ENCODE data around the gene TXNDC5.

DNA sequence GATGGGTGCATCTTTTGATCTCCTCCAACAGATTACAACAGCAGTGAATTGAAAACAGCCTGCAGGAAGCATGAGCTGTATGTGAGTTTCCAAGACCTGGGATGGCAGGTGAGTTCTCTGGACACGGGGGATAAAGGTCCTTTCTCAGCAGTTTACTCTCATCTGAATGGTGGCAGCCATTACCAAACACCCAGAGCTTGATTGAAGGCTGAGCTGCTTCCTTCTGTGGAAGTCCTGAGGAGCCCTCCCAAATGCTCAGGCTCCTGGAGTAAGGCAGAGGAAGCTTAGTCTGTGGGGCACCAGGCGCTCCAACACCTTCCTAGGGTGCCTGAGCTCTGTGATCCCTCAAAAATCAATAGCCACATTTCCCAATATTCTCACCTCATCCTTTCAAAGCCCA, 31.5 kb downstream of the TXNDC5 start:
- TF ChIP-seq, protein P1, sequence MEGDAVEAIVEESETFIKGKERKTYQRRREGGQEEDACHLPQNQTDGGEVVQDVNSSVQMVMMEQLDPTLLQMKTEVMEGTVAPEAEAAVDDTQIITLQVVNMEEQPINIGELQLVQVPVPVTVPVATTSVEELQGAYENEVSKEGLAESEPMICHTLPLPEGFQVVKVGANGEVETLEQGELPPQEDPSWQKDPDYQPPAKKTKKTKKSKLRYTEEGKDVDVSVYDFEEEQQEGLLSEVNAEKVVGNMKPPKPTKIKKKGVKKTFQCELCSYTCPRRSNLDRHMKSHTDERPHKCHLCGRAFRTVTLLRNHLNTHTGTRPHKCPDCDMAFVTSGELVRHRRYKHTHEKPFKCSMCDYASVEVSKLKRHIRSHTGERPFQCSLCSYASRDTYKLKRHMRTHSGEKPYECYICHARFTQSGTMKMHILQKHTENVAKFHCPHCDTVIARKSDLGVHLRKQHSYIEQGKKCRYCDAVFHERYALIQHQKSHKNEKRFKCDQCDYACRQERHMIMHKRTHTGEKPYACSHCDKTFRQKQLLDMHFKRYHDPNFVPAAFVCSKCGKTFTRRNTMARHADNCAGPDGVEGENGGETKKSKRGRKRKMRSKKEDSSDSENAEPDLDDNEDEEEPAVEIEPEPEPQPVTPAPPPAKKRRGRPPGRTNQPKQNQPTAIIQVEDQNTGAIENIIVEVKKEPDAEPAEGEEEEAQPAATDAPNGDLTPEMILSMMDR (conservative IDR thresholded peaks at IDR 0.05): no peak
- TF ChIP-seq ZFX (IDR thresholded peaks at IDR 0.05): no peak

Data from C4-2B (cell line).